Suprapubic skin (tissue), 4 donors: Measurements from ENCODE around the gene SPIN1. TPM values are rescaled to one million over a fixed set of nuclear protein-coding genes. Genes with fewer than 3 reads are reported as not detected.

Source experiments
- DNase-seq, 2 donors: peaks; one replicate each; pipeline ENCODE4 v3.0.0-alpha.2; 2019; ENCODE audit warnings: low spot score in 2 of 2
- H3K27ac ChIP-seq: fragments of 200-600 bp; sonication (generic); one replicate; pipeline ENCODE4 v1.5.1; 2019
- H3K27me3 ChIP-seq: fragments of 200-600 bp; sonication (generic); one replicate; pipeline ENCODE4 v1.5.1; 2019
- H3K36me3 ChIP-seq: fragments of 200-600 bp; sonication (generic); one replicate; pipeline ENCODE4 v1.5.1; 2019
- H3K4me1 ChIP-seq: fragments of 200-600 bp; sonication (generic); one replicate; pipeline ENCODE4 v1.5.1; 2019
- H3K4me3 ChIP-seq: fragments of 200-600 bp; sonication (generic); one replicate; pipeline ENCODE4 v1.5.1; 2019; ENCODE audit warnings: mild to moderate bottlenecking
- H3K9me3 ChIP-seq: fragments of 200-600 bp; sonication (generic); one replicate; pipeline ENCODE4 v1.5.1; 2019
- EP300 ChIP-seq: sonication (generic); formaldehyde crosslinking; IDR thresholded peaks from one replicate; pipeline ENCODE4 v1.6.1; 2017; ENCODE audit warnings: antibody characterized with exemption
- POLR2A ChIP-seq, 2 donors: fragments of 450-650 bp; IDR thresholded peaks; one replicate each; pipeline ENCODE4 v1.6.1; 2017; ENCODE audit warnings: antibody characterized with exemption in 2 of 2, mild to moderate bottlenecking in 2 of 2, moderate library complexity in 2 of 2
- POLR2AphosphoS5 ChIP-seq, 3 donors: sonication (generic); formaldehyde crosslinking; IDR thresholded peaks; one replicate each; pipeline ENCODE4 v1.6.1; 2017; ENCODE audit warnings: antibody characterized with exemption in 3 of 3
- WGBS: methylation state at CpG from one replicate; pipeline ENCODE4 v1.1.5; 2018; 5-methylcytosine and 5-hydroxymethylcytosine counted together
- total RNA-seq, 4 donors: library from RNA; depleted of rRNA; stranded (reverse); fragments of >200 nt; gene quantifications; one replicate each; pipeline ENCODE4 v1.1.0, GENCODE V29; 2016
- TF ChIP-seq, protein P1 (sequence below), 2 donors: fragments of 200-600 bp in 1 of 2; fragments of 450-650 bp in 1 of 2; sonication (generic) in 1 of 2; IDR thresholded peaks; one replicate each; pipeline ENCODE4 v1.5.1; 2016 to 2019; ENCODE audit warnings: antibody characterized with exemption in 2 of 2, mild to moderate bottlenecking in 1 of 2, moderate library complexity in 1 of 2

The SPIN1 gene
- total RNA-seq, 4 donors from 2014 or later = 44.9 to 60.3 (median 54.4) TPM

DNA sequence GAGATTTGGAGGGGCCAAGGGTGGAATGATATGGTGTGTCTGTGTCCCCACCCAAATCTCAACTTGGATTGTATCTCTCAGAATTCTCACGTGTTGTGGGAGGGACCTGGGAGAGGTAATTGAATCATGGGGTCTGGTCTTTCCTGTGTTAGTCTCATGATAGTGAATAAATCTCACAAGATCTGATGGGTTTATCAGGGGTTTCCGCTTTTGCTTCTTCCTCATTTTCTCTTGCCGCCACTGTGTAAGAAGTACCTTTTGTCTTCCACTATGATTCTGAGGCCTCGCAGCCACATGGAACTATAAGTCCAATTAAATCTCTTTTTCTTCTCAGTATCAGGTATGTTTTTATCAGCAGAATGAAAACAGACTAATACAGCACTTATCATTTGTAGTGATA, 29.5 kb upstream of the SPIN1 start:
- Histone ChIP-seq H3K4me1 (no peaks in the 10 kb centered on the region), H3K4me3 (no peak overlapping the region), H3K27me3 (no peaks in the 10 kb centered on the region), H3K27ac (no peak overlapping the region), H3K36me3 (no peaks in the 10 kb centered on the region), H3K9me3 (peaks cover 4% of the 10 kb centered on the region)
- no peak for DNase-seq
- 90% methylated on average over 4 of the region's 4 CpGs for WGBS
- no peak for TF ChIP-seq POLR2AphosphoS5 (IDR thresholded peaks at IDR 0.05)
- no peak for TF ChIP-seq POLR2A (IDR thresholded peaks at IDR 0.05)

DNA sequence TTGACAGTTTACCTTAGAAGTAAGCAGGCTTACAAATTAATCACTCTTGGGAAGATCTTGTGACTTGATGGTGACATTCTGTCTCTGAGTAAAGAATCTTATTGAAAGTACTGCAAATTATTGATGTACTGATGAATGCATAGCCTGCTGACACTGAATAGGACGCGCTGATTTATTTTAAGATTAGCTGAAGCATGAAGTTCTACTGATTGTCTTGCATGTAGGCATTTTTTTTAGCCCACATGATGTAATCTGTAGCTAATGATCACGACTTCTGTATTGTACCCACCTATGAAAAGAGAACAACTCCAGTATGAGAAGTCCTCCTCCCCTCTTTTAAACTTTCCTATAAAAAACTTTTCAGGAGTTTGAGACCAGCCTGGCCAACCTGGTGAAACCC, 28.3 kb upstream of the SPIN1 start:
- Histone ChIP-seq H3K27me3 (no peaks in the 10 kb centered on the region), H3K27ac (no peak overlapping the region), H3K4me1 (no peaks in the 10 kb centered on the region), H3K4me3 (no peak overlapping the region), H3K9me3 (peaks cover 2% of the 10 kb centered on the region), H3K36me3 (no peaks in the 10 kb centered on the region)
- TF ChIP-seq POLR2A (IDR thresholded peaks at IDR 0.05) (no peak), POLR2AphosphoS5 (IDR thresholded peaks at IDR 0.05) (no peak), EP300 (no peak)
- TF ChIP-seq, protein P1, sequence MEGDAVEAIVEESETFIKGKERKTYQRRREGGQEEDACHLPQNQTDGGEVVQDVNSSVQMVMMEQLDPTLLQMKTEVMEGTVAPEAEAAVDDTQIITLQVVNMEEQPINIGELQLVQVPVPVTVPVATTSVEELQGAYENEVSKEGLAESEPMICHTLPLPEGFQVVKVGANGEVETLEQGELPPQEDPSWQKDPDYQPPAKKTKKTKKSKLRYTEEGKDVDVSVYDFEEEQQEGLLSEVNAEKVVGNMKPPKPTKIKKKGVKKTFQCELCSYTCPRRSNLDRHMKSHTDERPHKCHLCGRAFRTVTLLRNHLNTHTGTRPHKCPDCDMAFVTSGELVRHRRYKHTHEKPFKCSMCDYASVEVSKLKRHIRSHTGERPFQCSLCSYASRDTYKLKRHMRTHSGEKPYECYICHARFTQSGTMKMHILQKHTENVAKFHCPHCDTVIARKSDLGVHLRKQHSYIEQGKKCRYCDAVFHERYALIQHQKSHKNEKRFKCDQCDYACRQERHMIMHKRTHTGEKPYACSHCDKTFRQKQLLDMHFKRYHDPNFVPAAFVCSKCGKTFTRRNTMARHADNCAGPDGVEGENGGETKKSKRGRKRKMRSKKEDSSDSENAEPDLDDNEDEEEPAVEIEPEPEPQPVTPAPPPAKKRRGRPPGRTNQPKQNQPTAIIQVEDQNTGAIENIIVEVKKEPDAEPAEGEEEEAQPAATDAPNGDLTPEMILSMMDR (IDR thresholded peaks at IDR 0.05) = no peak
- no peak for DNase-seq
- WGBS = 96% methylated on average over 3 of the region's 3 CpGs

DNA sequence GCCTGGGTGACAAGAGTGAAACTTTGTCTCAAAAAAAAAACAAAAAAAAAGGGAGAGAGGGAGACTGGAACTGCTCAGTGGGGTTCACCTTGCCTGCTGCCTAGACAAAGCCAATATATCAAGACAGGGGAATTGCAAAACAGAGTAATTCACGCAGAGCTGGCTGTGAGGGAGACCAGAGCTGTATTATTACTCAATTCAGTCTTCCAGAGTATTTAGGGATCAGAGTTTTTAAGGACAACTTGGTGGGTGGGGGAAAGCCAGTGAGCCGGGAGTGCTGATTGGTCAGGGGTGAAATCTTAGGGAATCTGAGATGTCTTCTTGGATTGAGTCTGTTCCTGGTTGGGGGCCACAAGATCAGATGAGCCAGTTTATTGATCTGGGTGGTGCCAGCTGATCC, 25.6 kb upstream of the SPIN1 start:
- no peak overlapping the region for H3K27ac ChIP-seq

DNA sequence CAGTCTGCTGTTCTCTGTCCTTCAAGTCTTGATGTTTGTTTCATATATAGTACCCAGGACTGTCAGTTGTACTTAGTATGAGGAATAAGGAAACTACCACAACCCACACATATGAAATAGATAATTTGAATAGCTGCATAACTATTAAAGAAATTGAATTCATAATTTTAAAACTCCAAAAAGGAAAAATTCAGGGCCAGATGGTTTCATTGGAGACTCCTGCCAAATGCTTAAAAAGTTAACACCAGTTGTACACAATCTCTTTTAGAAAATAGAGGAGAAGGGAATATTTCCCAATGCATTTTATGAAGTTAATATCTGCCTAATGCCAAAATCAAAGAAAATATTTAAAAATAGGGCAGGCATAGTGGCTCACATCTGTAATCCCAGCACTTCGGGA, 24.6 kb upstream of the SPIN1 start:
- Histone ChIP-seq H3K36me3 (no peaks in the 10 kb centered on the region), H3K27ac (no peak overlapping the region), H3K9me3 (no peaks in the 10 kb centered on the region), H3K4me1 (no peaks in the 10 kb centered on the region), H3K27me3 (no peaks in the 10 kb centered on the region), H3K4me3 (no peak overlapping the region)
- TF ChIP-seq POLR2A (IDR thresholded peaks at IDR 0.05) (no peak), EP300 (no peak), POLR2AphosphoS5 (IDR thresholded peaks at IDR 0.05) (no peak)
- TF ChIP-seq, protein P1 (IDR thresholded peaks at IDR 0.05) = no peak
- DNase-seq = no peak
- WGBS = 66% methylated on average over 1 of the region's 1 CpG

More for the DNA sequence above, 25.6 kb upstream of the SPIN1 start:
- H3K27me3 ChIP-seq = no peaks in the 10 kb centered on the region
- no peak for TF ChIP-seq POLR2AphosphoS5 (IDR thresholded peaks at IDR 0.05)
- TF ChIP-seq, protein P1 (IDR thresholded peaks at IDR 0.05) = no peak
- no peak for TF ChIP-seq EP300
- TF ChIP-seq POLR2A (IDR thresholded peaks at IDR 0.05) = no peak
- no peaks in the 10 kb centered on the region for H3K36me3 ChIP-seq
- H3K9me3 ChIP-seq = no peaks in the 10 kb centered on the region
- no peaks in the 10 kb centered on the region for H3K4me1 ChIP-seq
- H3K4me3 ChIP-seq = no peak overlapping the region
- 89% methylated on average over 2 of the region's 2 CpGs for WGBS
- DNase-seq = no peak

DNA sequence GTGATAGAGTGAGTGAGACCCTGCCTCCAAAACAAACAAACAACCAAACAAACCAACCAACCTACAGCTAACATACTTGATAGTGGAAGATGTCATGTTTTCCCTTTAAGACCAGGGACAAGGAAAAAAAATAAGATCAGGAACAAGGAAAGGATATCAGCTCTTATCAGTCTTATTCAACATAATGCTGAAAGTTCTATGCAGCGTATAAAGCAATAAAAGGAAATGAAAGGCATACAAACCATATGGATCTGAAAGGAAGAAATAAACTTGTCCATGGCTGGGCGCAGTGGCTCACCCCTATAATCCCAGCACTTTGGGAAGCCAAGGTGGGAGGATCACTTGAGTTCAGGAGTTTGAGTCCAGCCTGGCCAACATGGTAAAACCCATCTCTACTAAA, 23.5 kb upstream of the SPIN1 start:
- Histone ChIP-seq H3K9me3 (no peaks in the 10 kb centered on the region), H3K27me3 (no peaks in the 10 kb centered on the region), H3K27ac (no peak overlapping the region), H3K36me3 (no peaks in the 10 kb centered on the region), H3K4me3 (no peak overlapping the region), H3K4me1 (no peaks in the 10 kb centered on the region)
- WGBS = 94% methylated on average over 2 of the region's 2 CpGs
- no peak for TF ChIP-seq EP300
- TF ChIP-seq POLR2AphosphoS5 (IDR thresholded peaks at IDR 0.05) = no peak
- no peak for TF ChIP-seq POLR2A (IDR thresholded peaks at IDR 0.05)
- TF ChIP-seq, protein P1 (IDR thresholded peaks at IDR 0.05) = no peak
- no peak for DNase-seq

DNA sequence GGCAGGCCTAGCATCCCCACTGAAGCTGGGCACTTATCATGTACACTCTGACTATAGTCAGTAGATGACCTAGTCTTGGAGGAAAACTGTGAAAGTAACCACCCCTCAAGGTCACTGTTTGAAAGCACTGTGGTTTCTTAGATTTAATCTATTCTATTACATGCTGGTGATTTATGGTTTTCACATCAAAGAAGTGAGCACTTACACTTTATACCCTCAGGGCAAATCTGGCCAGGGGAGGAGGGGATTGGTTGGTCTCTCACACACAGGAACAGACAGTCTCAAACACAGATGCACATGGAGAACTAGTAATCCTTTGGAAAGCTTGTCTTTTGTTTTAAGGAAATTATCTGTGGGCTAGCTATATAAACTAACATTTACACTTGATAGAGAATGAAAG, 17.9 kb upstream of the SPIN1 start:
- TF ChIP-seq, protein P1 (IDR thresholded peaks at IDR 0.05) = no peak
- TF ChIP-seq EP300 (no peak), POLR2AphosphoS5 (IDR thresholded peaks at IDR 0.05) (no peak), POLR2A (IDR thresholded peaks at IDR 0.05) (no peak)
- no peaks in the 10 kb centered on the region for H3K4me1 ChIP-seq
- H3K9me3 ChIP-seq = no peaks in the 10 kb centered on the region
- no peak for DNase-seq
- H3K27me3 ChIP-seq = no peaks in the 10 kb centered on the region
- H3K27ac ChIP-seq = no peak overlapping the region
- no peak overlapping the region for H3K4me3 ChIP-seq
- H3K36me3 ChIP-seq = no peaks in the 10 kb centered on the region
